GM21367 (cell line): ENCODE results near the gene CASP8.
A peak's percentile ranks its signal among the peaks of the same experiment; 100 is the strongest.

Source experiments
- ATAC-seq: cut with Tn5 transposase; IDR thresholded peaks from one replicate; pipeline ENCODE4 v1.9.1; 2021; ENCODE audit not compliant: unreplicated experiment

CASP8 gene

DNA sequence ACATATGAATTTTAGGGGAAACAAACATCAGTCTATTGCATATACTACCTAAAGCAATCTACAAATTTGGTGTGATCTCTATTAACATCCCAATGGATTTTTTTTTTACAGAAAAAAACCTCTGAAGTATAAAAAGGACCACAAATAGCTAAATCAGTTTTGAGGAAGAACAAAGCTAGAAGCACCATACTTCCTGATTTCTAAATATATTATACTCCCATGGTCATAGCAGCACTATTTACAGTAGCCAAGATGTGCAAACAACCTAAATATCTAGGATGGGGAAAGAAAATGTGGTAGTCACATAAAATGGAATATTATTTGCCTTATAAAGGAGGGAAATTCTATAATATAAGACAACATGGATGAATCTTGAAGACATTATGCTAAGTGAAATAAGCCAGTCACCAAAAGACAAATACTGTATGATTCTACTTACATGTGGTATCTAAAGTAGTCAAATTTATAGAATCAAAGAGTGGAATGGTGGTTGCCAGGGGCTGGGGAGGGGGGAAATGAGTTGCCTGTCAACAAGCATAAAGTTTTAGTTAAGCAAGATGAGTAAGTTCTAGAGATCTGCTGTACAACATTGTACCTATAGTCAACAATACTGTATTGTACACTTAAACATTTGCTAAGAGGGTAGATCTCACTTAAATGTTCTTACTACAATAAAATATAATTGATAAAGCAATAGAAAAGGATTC lies 17.6 kb upstream of the CASP8 start:
- no peak for ATAC-seq

- ATAC-seq = no peak
Measured at GRCh38 chr2:201244829-201245228, 15.5 kb upstream of the CASP8 start.

DNA sequence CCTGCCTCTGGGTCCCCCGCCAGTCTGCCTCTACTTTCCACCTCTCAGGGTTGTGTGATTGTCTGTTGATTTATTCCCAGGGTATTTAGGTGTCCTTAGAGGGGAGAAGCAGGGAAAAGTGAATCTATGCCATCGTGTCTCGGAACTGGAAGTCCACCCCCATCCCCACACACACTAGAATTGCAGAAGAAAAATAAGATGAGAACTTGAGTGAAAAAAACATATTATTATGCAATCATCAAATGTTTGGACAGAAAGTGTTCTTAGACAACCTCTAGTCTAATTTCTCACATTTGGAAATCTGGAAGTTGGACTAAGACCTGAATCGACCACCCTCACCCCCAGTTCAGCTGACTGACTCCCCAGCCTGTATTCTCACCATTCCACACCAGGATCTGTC lies 14.1 kb upstream of the CASP8 start:
- no peak for ATAC-seq

DNA sequence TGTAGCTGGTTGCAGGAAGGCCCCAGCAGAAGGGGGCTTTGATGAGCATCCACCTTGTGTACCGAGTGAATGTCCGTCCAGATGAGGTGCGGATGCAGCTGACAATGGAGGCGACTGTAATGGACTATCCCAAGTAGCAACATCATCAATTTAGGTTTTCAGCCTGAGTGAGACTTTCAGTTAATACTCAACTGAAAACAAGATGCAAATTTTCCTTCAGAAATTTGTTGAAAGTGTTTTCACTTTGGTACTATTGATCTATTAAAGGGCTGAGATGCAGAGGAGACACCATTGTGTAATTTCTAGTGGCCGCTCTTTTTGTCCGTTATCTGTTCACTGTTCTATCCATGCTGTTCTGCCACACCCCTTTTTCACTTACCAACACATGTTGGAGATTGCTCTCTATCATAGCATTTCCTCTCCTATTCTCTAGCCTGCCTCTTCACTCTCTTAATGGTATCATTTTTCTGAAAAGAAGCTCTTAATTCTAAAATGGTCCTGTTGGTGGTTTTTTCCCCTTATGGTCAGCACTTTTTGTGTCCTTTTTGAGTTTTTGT lies 12.0 kb upstream of the CASP8 start:
- ATAC-seq = no peak

DNA sequence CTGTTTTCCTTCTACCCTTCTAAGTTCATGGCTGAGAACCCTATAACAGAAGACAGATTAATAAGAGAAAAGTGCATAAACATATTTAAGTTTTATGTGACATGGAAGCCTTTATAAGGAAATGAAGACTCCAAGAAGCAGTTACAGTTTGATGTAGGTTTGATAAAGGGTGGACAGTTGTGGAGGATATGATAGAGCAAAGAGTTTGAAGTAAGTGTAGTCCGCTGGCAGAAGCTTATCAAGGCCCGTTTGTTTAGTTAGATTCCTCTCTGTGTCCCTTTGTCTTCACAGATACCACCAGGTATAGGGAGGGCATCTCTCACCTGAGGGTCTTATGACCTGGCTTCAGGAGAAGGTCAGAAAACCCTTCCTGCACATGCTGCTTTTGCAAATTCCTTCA lies 10.4 kb upstream of the CASP8 start:
- ATAC-seq = no peak

DNA sequence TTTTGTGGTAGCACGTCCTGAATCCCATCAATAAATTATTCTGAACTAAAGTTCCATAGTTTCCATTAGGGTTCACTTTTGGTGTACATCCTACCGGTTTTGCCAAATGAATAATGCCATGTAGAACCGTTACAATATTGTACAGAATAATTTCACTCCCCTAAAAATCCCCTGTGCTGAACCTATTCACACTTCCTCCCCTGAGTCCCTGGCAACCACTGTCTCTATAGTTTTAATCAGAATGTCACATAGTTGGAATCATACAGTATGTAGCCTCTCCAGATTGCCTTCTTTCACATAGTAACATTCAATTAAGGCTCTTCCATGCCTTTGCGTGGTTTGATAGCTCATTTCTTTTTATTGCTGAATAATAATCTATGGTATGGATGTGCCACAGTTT lies 9.6 kb upstream of the CASP8 start:
- no peak for ATAC-seq

GRCh38 chr2:201254081-201254730 lies 6.1 kb upstream of the CASP8 start:
- no peak for ATAC-seq

DNA sequence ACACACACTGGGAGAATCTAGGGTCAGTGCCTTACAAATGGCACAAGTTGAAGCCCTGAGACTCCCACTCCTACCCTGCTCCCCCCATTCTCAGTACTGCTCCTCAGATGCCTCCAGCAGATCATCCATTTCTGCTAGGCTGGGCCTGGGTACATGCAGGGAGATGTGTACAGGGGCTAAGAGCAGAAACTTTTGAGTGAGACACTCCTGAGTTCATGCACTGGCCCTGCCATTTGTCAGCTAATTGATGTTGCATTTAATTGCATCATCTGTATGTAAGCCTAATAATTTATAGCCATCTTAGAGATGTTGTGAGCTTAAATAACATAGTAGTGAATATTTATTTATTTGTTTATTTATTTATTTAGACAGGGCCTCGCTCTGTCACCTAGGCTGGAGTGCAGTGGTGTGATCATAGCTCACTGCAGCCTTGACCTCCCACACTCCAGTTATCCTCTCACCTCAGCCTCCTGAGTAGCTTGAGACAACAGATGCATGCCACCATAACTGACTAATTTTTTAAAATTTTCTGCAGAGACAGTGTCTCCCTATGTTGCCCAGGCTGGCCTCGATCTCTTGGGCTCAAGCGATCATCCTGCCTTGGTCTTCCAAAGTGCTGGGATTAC lies 4.8 kb upstream of the CASP8 start:
- no peak for ATAC-seq

DNA sequence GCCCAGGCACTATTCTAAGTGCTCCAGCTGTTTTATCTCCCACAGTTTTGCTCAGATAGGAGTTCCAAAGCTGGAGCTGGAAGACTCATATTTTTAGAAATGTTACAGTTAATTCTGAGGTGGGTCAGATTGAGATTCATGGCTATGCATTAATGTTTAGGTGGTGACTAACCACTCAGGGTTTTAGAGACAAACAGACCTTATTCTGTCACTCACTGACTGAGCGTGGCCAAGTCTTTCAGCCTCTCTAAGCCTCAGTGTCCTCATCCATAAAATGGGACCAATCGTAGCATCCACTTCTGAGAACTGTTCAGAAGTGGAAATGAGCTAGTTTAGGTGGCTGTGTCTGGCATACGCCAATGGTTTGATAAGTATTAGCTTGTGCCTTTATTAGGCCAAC lies 4.3 kb upstream of the CASP8 start:
- ATAC-seq = no peak

DNA sequence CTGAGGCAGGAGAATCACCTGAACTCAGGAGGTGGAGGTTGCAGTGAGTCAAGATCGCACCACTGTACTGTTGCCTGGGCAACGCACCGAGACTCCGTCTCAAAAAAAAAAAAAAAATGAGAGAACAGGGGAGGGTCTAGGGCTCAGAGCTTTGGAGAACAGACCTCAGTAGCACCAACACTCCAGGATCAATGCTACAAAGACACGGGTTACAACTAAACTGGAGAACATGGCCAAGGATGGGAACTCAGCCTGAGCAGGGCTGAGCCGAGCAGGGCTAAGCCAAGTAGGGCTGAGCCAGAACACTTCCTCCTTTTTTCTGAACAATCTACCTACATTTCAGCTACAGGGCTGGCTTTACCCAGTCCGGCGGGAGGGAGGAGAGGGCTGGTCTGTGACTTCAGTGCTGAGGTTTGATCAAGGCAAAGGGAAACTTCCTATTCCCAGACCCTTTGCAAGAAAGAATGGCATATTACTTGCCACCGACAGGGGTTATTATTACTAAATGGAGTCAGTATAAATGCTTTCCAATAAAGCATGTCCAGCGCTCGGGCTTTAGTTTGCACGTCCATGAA lies 2.9 kb upstream of the CASP8 start:
- peak; percentile 43 for ATAC-seq

DNA sequence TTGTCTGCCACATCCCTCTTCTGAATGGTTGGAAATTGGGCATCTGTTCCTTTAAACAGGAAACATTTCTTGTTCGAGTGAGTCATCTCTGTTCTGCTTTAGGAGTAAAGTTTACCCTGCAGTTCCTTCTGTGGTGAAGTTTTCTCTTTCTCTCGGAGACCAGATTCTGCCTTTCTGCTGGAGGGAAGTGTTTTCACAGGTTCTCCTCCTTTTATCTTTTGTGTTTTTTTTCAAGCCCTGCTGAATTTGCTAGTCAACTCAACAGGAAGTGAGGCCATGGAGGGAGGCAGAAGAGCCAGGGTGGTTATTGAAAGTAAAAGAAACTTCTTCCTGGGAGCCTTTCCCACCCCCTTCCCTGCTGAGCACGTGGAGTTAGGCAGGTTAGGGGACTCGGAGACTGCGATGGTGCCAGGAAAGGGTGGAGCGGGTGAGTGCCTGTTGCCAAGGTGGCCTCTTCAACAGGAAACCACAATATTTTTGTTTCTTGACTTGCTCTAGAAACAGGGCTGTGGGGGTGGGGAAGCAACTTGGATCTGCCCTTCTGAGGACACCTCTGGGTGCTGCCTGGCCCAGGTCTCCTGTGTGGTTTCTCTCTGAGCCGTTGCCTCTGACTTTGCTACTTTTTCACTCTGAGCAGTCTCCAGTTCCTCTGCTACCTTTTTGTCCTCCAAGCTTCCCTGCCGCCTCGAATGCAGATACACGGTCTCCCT lies 2.2 kb upstream of the CASP8 start:
- ATAC-seq = peak; percentile 69

DNA sequence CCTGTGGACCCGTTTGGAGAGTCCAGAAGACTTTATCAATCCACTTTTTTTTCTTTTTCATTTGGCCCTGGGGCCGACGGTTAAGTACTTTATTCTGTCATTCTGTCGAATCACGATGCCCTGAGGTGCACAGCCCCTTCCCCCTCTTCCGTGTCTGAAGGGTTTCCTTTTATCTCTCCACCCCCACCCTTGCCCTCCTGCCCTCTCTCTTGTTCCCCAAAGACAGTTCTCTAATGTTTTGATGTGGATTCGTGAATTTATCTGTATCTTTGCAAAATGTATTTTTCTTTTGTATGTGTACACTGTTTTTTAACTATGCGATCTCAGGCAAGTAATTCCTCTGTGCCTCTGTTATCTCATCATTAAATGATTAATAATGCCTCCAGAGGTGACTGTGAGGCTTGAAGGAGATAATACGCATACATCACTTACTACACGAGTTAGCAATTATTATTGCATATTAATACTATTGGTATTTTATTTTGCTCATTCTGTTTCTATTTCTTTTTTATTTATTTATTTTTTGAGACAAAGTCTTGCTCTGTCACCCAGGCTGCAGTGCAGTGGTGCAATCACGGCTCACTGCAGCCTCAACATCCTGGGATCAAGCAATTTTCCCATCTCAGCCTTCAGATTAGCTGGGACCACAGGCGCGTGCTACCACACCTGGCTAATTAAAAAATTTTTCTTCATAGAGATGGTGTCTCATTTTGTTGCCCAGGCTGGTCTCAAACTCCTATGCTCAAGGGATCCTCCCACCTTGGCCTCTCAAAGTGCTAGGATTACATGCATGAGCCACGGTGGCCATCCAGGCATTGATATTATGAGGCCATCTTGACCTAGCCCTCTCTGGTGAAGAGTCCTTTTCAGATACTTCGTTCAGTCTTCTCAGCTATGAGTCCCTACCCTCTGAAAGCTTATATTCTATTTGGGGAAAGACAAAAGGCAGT lies 1.4 kb upstream of the CASP8 start:
- no peak for ATAC-seq

- ATAC-seq = no peak
Measured at GRCh38 chr2:201261471-201261870, 1.1 kb downstream of the CASP8 start.

DNA sequence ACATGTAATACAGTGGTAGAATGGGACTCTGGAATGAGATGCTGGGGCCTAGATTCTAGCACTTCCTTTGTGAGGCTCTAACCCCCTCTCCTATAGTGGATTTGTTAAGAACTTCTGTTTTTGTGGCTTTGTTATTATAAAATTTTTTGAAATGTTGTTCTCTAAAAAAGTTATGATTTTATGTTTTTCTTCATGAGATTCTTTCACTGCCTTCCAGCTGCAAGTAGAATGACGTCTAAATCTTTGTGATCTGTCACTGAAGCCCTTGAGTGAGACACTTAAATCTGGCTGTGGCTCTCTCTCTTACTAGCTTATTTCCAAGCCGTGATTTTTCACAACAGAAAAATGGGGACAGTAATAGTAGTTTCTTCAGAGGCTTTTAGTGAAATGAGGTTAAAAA lies 1.6 kb downstream of the CASP8 start:
- no peak for ATAC-seq

- no peak for ATAC-seq
Measured at GRCh38 chr2:201262718-201263117, 2.4 kb downstream of the CASP8 start.

- no peak for ATAC-seq
Measured at GRCh38 chr2:201263779-201264178, 3.4 kb downstream of the CASP8 start.

GRCh38 chr2:201264472-201265173 lies 4.3 kb downstream of the CASP8 start:
- no peak for ATAC-seq

- no peak for ATAC-seq
Measured at GRCh38 chr2:201266629-201267028, 6.3 kb downstream of the CASP8 start.

DNA sequence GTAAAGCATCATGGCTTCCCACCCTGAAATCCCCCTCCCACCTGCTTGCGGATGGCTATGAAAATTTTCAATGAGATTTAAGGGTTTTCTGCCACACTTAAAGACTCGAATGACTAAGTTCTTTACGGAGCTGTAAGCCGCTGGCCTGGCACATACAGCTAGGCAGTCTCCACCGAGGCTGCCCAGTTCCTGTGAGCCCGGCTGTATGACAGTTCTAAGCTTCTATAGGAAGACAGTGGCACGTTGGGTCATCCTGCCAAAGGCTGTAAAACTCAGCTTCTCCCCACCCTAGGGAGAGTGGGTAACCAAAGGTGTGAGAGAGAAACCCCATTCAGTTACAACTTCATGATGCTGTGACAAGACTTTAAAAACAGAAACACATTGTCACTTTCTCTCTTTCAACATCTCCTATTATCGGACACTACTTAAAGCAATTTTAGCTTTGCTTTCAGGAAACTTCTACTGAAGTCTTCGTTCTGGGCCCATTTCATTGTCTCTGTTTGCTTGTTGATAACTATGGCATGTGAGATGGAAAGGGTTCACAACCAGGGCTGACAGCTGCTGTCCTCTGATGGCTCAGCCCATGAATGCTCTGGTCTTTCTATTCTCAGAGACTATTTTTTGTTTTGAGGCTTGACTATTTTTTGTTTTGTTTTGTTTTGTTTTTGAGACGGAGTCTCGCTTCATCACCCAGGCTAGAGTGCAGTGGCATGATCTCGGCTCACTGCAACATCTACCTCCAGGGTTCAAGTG lies 7.1 kb downstream of the CASP8 start:
- no peak for ATAC-seq
